Esophagus muscularis mucosa (tissue), 3 donors: ENCODE measurements around the gene RAB4A.

Source experiments
- CTCF ChIP-seq, 3 experiments: fragments of 200-600 bp in 2 of 3; fragments of 450-650 bp in 1 of 3; sonication (generic) in 2 of 3; IDR thresholded peaks; one replicate each; pipeline ENCODE4 v1.5.1; 2017 to 2019; ENCODE audit warnings: antibody characterized with exemption in 3 of 3, mild to moderate bottlenecking in 2 of 3, moderate library complexity in 1 of 3
- POLR2A ChIP-seq: fragments of 450-650 bp; IDR thresholded peaks from one replicate; pipeline ENCODE4 v1.6.1; 2017; ENCODE audit warnings: antibody characterized with exemption, moderate library complexity, mild to moderate bottlenecking, low read depth
- POLR2AphosphoS5 ChIP-seq, 2 donors: sonication (generic); formaldehyde crosslinking; IDR thresholded peaks; one replicate each; pipeline ENCODE4 v1.6.1; 2017; ENCODE audit warnings: antibody characterized with exemption in 2 of 2

- TF ChIP-seq POLR2A (no peak), CTCF (IDR thresholded peaks at IDR 0.05) (no peak), POLR2AphosphoS5 (IDR thresholded peaks at IDR 0.05) (peak; percentile 15 to 55)
Measured at GRCh38 chr1:229296541-229296941, 25.6 kb downstream of the RAB4A start.
